GM18870 (cell line): ENCODE results near the gene MACF1.

Source experiments
- ATAC-seq: cut with Tn5 transposase; IDR thresholded peaks from one replicate; pipeline ENCODE4 v1.9.1; 2021; ENCODE audit warnings: moderate library complexity; ENCODE audit not compliant: unreplicated experiment

Gene MACF1

GRCh38 chr1:39342776-39343175 is 138.3 kb downstream of the MACF1 start:
- ATAC-seq: no peak

- ATAC-seq: no peak
Observed at GRCh38 chr1:39344394-39345154, 140.1 kb downstream of the MACF1 start.

GRCh38 chr1:39346872-39347271 is 142.4 kb downstream of the MACF1 start:
- ATAC-seq: no peak

- ATAC-seq: no peak
Observed at GRCh38 chr1:39348278-39348677, 143.8 kb downstream of the MACF1 start.

GRCh38 chr1:39352881-39353280 is 148.4 kb downstream of the MACF1 start:
- ATAC-seq: no peak

GRCh38 chr1:39354572-39354971 is 150.1 kb downstream of the MACF1 start:
- no peak for ATAC-seq

GRCh38 chr1:39358491-39358890 is 154.0 kb downstream of the MACF1 start:
- ATAC-seq: no peak

GRCh38 chr1:39359028-39359570 is 154.6 kb downstream of the MACF1 start:
- no peak for ATAC-seq

- no peak for ATAC-seq
Observed at GRCh38 chr1:39360731-39361130, 156.2 kb downstream of the MACF1 start.

GRCh38 chr1:39361446-39361845 is 157.0 kb downstream of the MACF1 start:
- ATAC-seq: no peak

GRCh38 chr1:39363267-39363666 is 158.8 kb downstream of the MACF1 start:
- no peak for ATAC-seq

- ATAC-seq: no peak
Observed at GRCh38 chr1:39368045-39368444, 163.6 kb downstream of the MACF1 start.

GRCh38 chr1:39369565-39369964 is 165.1 kb downstream of the MACF1 start:
- ATAC-seq: no peak

- ATAC-seq: no peak
Observed at GRCh38 chr1:39370602-39371001, 166.1 kb downstream of the MACF1 start.

GRCh38 chr1:39372105-39372504 is 167.6 kb downstream of the MACF1 start:
- no peak for ATAC-seq

- ATAC-seq: no peak
Observed at GRCh38 chr1:39376656-39377055, 172.2 kb downstream of the MACF1 start.

GRCh38 chr1:39378377-39378776 is 173.9 kb downstream of the MACF1 start:
- no peak for ATAC-seq

- no peak for ATAC-seq
Observed at GRCh38 chr1:39379187-39379586, 174.7 kb downstream of the MACF1 start.

GRCh38 chr1:39380036-39380435 is 175.5 kb downstream of the MACF1 start:
- no peak for ATAC-seq

- ATAC-seq: no peak
Observed at GRCh38 chr1:39381839-39382238, 177.3 kb downstream of the MACF1 start.

- no peak for ATAC-seq
Observed at GRCh38 chr1:39384305-39384704, 179.8 kb downstream of the MACF1 start.

GRCh38 chr1:39385067-39385988 is 180.8 kb downstream of the MACF1 start:
- ATAC-seq: no peak
